HCT116 (cell line): ENCODE results near the gene CCR5AS.

Experiments
- CTCF ChIP-seq, 3 experiments: fragments of 200-600 bp in 1 of 3; sonication (generic) in 1 of 3; IDR thresholded peaks in 2 of 3; conservative IDR thresholded peaks in 1 of 3; 2 replicates each; pipeline ENCODE4 v1.5.1; 2012 to 2017; ENCODE audit warnings: low read depth in 2 of 3, low read length in 2 of 3, antibody characterized with exemption in 1 of 3, borderline replicate concordance in 1 of 3, control low read depth in 1 of 3, mild to moderate bottlenecking in 1 of 3, mixed read lengths in 1 of 3, mixed run types in 1 of 3, moderate library complexity in 1 of 3; ENCODE audit not compliant: insufficient read depth in 1 of 3
- EZH2 ChIP-seq: fragments of 200-600 bp; sonication (generic); IDR thresholded peaks from 2 replicates; pipeline ENCODE4 v1.6.1; 2017; ENCODE audit warnings: antibody characterized with exemption, mixed run types
- FOSL1 ChIP-seq: IDR thresholded peaks from 2 replicates; pipeline ENCODE4 v1.6.1; 2012; ENCODE audit warnings: low read depth
- JUND ChIP-seq: IDR thresholded peaks from 2 replicates; pipeline ENCODE4 v1.6.1; 2012
- POLR2A ChIP-seq: IDR thresholded peaks from 2 replicates; pipeline ENCODE4 v1.7.0; 2011; ENCODE audit warnings: borderline replicate concordance; ENCODE audit not compliant: insufficient read depth, insufficient read length; ENCODE audit errors: extremely low read depth
- POLR2AphosphoS5 ChIP-seq: IDR thresholded peaks from 2 replicates; pipeline ENCODE4 v1.6.1; 2011; ENCODE audit warnings: mild to moderate bottlenecking, low read depth, low read length, moderate library complexity
- REST ChIP-seq: IDR thresholded peaks from 2 replicates; pipeline ENCODE4 v1.6.1; 2012; ENCODE audit warnings: low read depth
- TCF7L2 ChIP-seq: IDR thresholded peaks from 2 replicates; pipeline ENCODE4 v1.7.0; 2011; ENCODE audit warnings: borderline replicate concordance, inconsistent platforms; ENCODE audit not compliant: insufficient read depth, insufficient read length; ENCODE audit errors: extremely low read depth
- YY1 ChIP-seq: IDR thresholded peaks from 2 replicates; pipeline ENCODE4 v1.6.1; 2011; ENCODE audit warnings: low read length, low read depth, moderate library complexity, mild to moderate bottlenecking; ENCODE audit not compliant: insufficient replicate concordance; ENCODE audit errors: extremely low read depth
- ZFX ChIP-seq: fragments of 450-650 bp; IDR thresholded peaks from 2 replicates; pipeline ENCODE4 v1.6.1; 2017

- no peak for TF ChIP-seq YY1
- TF ChIP-seq JUND, result no peak
- no peak for TF ChIP-seq CTCF (IDR thresholded peaks at IDR 0.05 in 2 of 3, conservative IDR thresholded peaks at IDR 0.05 in 1 of 3; ENCODE audit: borderline replicate concordance in 1 of 3, insufficient read depth in 1 of 3, low read depth in 2 of 3, low read length in 2 of 3)
- no peak for TF ChIP-seq POLR2AphosphoS5
- TF ChIP-seq EZH2, result no peak
- TF ChIP-seq REST, result no peak
- no peak for TF ChIP-seq POLR2A
- no peak for TF ChIP-seq TCF7L2
- no peak for TF ChIP-seq ZFX
- TF ChIP-seq FOSL1, result no peak
These were observed 25.2 kb downstream of the CCR5AS start for GRCh38 chr3:46381625-46382024.
